Measurements from ENCODE around the gene CALD1. TPM values are rescaled to one million over a fixed set of nuclear protein-coding genes. Genes with fewer than 3 reads are reported as not detected.

Gene CALD1
- total and polyA plus RNA-seq, 4 donors: 658 to 1,700 (median 1,168) TPM

DNA sequence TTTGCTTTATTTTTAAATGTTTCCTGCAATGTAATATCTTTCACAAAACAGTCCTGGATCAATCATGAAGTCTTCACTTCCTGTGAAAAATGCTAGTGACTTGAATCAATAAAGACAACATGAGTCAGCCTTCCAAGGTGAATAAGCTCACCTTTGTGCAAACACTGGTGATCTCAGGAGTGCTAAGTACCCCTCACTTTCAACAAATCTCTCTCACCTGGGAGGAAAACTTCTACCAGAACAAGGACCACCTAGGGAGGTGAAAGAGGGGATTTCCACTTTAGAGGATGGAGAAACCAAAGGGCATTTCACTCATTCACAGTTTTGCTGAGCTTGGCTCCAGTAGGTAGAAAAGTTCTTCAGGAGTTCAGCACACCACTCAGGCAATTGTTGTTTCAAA lies 64.8 kb downstream of the CALD1 start:
- Histone ChIP-seq H3K27ac (ENCODE audit: low read depth in 1 of 2, low read length in 2 of 2) (peak overlapping the region; percentile 4 to 67), H3K4me1 (ENCODE audit: control insufficient read depth in 1 of 2, insufficient read depth in 2 of 2, low read length in 2 of 2) (peaks cover 9 to 35% of the 10 kb centered on the region in 2 donors), H3K9me3 (ENCODE audit: control insufficient read depth, low read length) (no peaks in the 10 kb centered on the region), H3K4me3 (ENCODE audit: low read length in 2 of 2) (no peak overlapping the region), H3K27me3 (ENCODE audit: control insufficient read depth in 1 of 2, insufficient read depth in 2 of 2, low read length in 1 of 2) (no peaks in the 10 kb centered on the region), H3K36me3 (ENCODE audit: control insufficient read depth in 1 of 2, insufficient read depth in 2 of 2, low read length in 1 of 2) (peaks cover 2 to 7% of the 10 kb centered on the region in 2 donors)
- no peak for ATAC-seq (ENCODE audit: low FRiP score)
- no peak for DNase-seq
- intact Hi-C loops (cut with DNase I): loop anchor here in 1 of 2 donors (5.0 to 10.0 kb wide), 2 partner anchors 62 to 221 kb away; no protein-coding TSS in a partner anchor

DNA sequence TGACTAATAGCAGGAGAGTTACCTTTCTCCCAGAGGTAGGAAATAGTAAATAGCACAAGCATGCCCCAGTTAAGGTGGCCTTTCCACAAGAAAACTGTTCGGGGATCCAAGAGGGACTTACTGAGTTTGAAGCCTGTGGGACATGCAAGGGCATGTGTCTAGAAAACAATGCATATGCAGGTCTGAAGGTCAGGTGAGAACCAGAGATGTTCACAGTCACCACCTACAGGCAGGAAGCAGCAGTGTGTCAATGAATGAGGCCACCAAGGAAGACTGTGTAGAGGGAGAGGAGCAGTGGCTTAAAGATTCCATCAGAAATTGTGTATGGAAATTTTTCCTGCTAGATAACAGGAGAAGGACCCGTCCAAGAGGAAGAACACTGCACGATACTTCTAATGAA lies 66.0 kb downstream of the CALD1 start:
- Histone ChIP-seq H3K4me1 (ENCODE audit: control insufficient read depth in 1 of 2, insufficient read depth in 2 of 2, low read length in 2 of 2) (peaks cover 10 to 39% of the 10 kb centered on the region in 2 donors), H3K27ac (ENCODE audit: low read depth in 1 of 2, low read length in 2 of 2) (no peak overlapping the region), H3K9me3 (ENCODE audit: control insufficient read depth, low read length) (no peaks in the 10 kb centered on the region), H3K4me3 (ENCODE audit: low read length in 2 of 2) (no peak overlapping the region), H3K36me3 (ENCODE audit: control insufficient read depth in 1 of 2, insufficient read depth in 2 of 2, low read length in 1 of 2) (peaks cover 2 to 8% of the 10 kb centered on the region in 2 donors), H3K27me3 (ENCODE audit: control insufficient read depth in 1 of 2, insufficient read depth in 2 of 2, low read length in 1 of 2) (no peaks in the 10 kb centered on the region)
- intact Hi-C loops (cut with DNase I): loop anchor here in 1 of 2 donors (10.0 kb wide), 1 partner anchor 219 kb away; no protein-coding TSS in a partner anchor
- ATAC-seq (ENCODE audit: low FRiP score): no peak
- DNase-seq: no peak
- 44 to 51% methylated on average over 3 of the region's 3 CpGs for WGBS, 2 donors

DNA sequence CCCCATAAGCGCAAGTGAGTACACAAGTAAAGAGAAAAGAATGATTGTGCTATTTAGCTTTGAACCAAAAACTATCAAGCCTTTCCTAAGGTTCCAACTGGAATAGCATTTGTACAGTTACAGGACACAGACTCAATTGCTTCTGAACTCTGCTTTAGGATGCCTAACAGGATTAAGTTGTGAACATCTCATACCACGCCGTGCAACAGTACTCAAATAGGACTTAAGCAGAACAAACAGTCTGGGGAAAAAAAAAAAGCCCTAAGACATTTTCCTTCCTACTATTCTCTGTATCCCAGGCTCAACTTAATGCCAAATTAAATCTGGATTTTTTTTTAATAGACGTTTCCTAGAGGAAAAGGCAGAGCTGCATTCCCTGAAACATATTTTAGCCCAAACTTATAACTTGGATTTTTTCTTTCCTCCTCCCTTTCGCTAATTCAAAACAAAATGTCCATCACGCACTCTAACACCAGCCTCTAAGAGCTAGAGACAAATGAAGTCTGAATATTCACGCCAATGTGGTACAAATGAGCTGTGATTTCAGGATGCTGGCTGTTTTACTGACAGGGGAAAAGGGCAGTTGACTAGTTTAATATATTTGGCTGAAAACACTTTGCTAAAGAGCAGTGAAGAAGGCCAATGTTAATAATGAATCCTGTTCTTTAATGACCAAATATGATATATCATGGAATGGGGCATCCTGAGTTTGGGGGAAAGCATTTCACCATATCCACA lies 68.6 kb downstream of the CALD1 start:
- ATAC-seq (ENCODE audit: low FRiP score) (no peak), DNase-seq (no peak)
- Histone ChIP-seq H3K4me1 (ENCODE audit: control insufficient read depth in 1 of 2, insufficient read depth in 2 of 2, low read length in 2 of 2) (peaks cover 24 to 39% of the 10 kb centered on the region in 2 donors), H3K36me3 (ENCODE audit: control insufficient read depth in 1 of 2, insufficient read depth in 2 of 2, low read length in 1 of 2) (peaks cover 2 to 12% of the 10 kb centered on the region in 2 donors), H3K27ac (ENCODE audit: low read depth in 1 of 2, low read length in 2 of 2) (peak overlapping the region; percentile 84 to 98), H3K4me3 (ENCODE audit: low read length in 2 of 2) (no peak overlapping the region), H3K27me3 (ENCODE audit: control insufficient read depth in 1 of 2, insufficient read depth in 2 of 2, low read length in 1 of 2) (no peaks in the 10 kb centered on the region), H3K9me3 (ENCODE audit: control insufficient read depth, low read length) (no peaks in the 10 kb centered on the region)
- WGBS, 2 donors: 8 to 12% methylated on average over 7 of the region's 7 CpGs
- intact Hi-C loops (cut with DNase I): loop anchor here in 1 of 2 donors (10.0 kb wide), 1 partner anchor 217 kb away; no protein-coding TSS in a partner anchor

DNA sequence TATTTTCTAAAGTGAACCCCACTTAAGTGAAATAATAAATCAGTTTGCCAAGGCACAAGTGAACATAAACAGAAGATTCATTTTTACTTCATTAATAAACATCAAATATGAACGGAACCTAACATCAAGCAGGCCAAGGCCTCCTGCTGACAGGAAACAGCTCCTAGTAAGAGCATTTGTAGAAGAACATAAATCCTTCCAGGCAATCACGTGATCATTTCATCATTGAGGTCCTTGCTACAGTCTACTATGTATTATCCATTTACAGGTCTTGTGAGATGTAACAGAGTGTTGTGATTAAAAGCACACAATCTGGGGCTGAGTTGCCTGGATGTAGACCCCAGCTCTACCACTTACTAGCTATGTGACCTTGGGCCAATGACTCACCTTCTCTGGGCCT lies 70.6 kb downstream of the CALD1 start:
- no peak overlapping the region for H3K27ac ChIP-seq (ENCODE audit: low read depth in 1 of 2, low read length in 2 of 2)
- no peaks in the 10 kb centered on the region for H3K27me3 ChIP-seq (ENCODE audit: control insufficient read depth in 1 of 2, insufficient read depth in 2 of 2, low read length in 1 of 2)
- ATAC-seq (ENCODE audit: low FRiP score): no peak
- H3K36me3 ChIP-seq (ENCODE audit: control insufficient read depth in 1 of 2, insufficient read depth in 2 of 2, low read length in 1 of 2): peaks cover 2 to 8% of the 10 kb centered on the region in 2 donors
- no peaks in the 10 kb centered on the region for H3K9me3 ChIP-seq (ENCODE audit: control insufficient read depth, low read length)
- no peak for DNase-seq
- no peak overlapping the region for H3K4me3 ChIP-seq (ENCODE audit: low read length in 2 of 2)
- WGBS, 2 donors: 5 to 8% methylated on average over 2 of the region's 2 CpGs
- intact Hi-C loops (cut with DNase I): no loop called here
- peaks cover 28 to 31% of the 10 kb centered on the region in 2 donors for H3K4me1 ChIP-seq (ENCODE audit: control insufficient read depth in 1 of 2, insufficient read depth in 2 of 2, low read length in 2 of 2)

DNA sequence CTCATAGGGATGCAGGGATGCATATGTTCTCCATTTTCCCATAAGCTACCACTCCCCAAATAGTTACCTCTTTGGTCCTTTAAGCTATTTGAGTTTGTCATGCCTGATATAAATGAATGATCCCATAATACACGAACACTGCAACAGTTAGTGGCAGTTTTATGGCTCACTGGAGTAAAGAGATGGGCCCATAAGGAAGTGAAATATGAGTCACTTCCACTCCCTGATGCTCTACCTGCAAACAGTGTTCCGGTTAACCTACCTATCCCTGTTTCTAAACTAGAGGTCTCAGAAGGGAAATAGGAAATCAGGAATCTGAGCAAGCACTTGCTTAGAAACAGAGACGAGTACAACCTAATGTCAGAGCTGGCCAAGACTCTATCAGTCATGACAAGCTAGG lies 71.7 kb downstream of the CALD1 start:
- no peaks in the 10 kb centered on the region for H3K27me3 ChIP-seq (ENCODE audit: control insufficient read depth in 1 of 2, insufficient read depth in 2 of 2, low read length in 1 of 2)
- H3K4me1 ChIP-seq (ENCODE audit: control insufficient read depth in 1 of 2, insufficient read depth in 2 of 2, low read length in 2 of 2): peaks cover 24 to 33% of the 10 kb centered on the region in 2 donors
- ATAC-seq (ENCODE audit: low FRiP score): no peak
- no peak overlapping the region for H3K4me3 ChIP-seq (ENCODE audit: low read length in 2 of 2)
- H3K27ac ChIP-seq (ENCODE audit: low read depth in 1 of 2, low read length in 2 of 2): peak overlapping the region in 1 of 2 donors; percentile 75
- H3K36me3 ChIP-seq (ENCODE audit: control insufficient read depth in 1 of 2, insufficient read depth in 2 of 2, low read length in 1 of 2): peaks cover 2 to 5% of the 10 kb centered on the region in 2 donors
- DNase-seq: no peak
- intact Hi-C loops (cut with DNase I): no loop called here
- H3K9me3 ChIP-seq (ENCODE audit: control insufficient read depth, low read length): no peaks in the 10 kb centered on the region
- WGBS, 2 donors: 40 to 46% methylated on average over 3 of the region's 3 CpGs

DNA sequence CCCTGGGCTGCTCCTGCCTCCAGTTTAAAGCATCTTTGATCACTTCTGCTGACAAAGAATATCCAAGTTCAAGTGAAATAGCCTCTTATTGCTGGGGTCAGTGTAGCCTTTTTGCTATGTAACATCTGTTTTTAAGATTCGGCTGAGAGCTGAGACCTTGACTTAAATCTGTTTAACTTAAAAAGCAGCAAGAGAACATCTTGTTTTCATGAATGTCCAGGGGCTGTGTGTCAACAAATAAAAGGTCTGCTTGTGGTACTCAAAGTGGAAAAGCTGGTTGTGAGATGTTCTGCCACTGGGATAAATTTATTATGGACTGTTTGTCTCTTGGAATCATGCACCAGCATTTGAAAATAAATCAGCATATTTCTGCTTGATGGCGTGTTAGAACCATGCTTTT lies 73.2 kb downstream of the CALD1 start:
- Histone ChIP-seq H3K9me3 (ENCODE audit: control insufficient read depth, low read length) (no peaks in the 10 kb centered on the region), H3K27me3 (ENCODE audit: control insufficient read depth in 1 of 2, insufficient read depth in 2 of 2, low read length in 1 of 2) (no peaks in the 10 kb centered on the region), H3K36me3 (ENCODE audit: control insufficient read depth in 1 of 2, insufficient read depth in 2 of 2, low read length in 1 of 2) (peaks cover 0 to 5% of the 10 kb centered on the region in 2 donors), H3K27ac (ENCODE audit: low read depth in 1 of 2, low read length in 2 of 2) (peak overlapping the region; percentile 11 to 70), H3K4me3 (ENCODE audit: low read length in 2 of 2) (no peak overlapping the region), H3K4me1 (ENCODE audit: control insufficient read depth in 1 of 2, insufficient read depth in 2 of 2, low read length in 2 of 2) (peaks cover 18 to 26% of the 10 kb centered on the region in 2 donors)
- DNase-seq (no peak), ATAC-seq (ENCODE audit: low FRiP score) (no peak)
- 27% methylated on average over 2 of the region's 2 CpGs for WGBS, 2 donors
- intact Hi-C loops (cut with DNase I): no loop called here

DNA sequence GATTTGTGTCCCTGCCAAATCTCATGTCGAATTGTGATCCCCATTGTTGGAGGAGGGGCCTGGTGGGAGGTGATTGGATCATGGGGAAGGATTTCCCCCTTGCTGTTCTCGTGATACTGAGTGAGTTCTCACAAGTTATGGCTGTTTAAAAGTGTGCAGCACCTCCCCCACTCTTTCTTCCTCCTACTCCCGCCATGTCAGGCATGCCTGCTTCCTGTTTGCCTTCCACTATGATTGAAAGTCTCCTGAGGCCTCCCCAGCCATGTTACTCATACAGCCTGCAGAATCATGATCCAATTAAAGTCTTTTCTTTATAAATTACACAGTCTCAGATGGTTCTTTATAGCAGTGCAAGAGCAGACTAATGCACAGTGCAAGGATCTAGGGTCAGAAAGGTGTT lies 75.4 kb downstream of the CALD1 start:
- Histone ChIP-seq H3K27ac (ENCODE audit: low read depth in 1 of 2, low read length in 2 of 2) (peak overlapping the region in 1 of 2 donors; percentile 59), H3K4me1 (ENCODE audit: control insufficient read depth in 1 of 2, insufficient read depth in 2 of 2, low read length in 2 of 2) (peaks cover 15 to 18% of the 10 kb centered on the region in 2 donors), H3K9me3 (ENCODE audit: control insufficient read depth, low read length) (no peaks in the 10 kb centered on the region), H3K27me3 (ENCODE audit: control insufficient read depth in 1 of 2, insufficient read depth in 2 of 2, low read length in 1 of 2) (no peaks in the 10 kb centered on the region), H3K4me3 (ENCODE audit: low read length in 2 of 2) (no peak overlapping the region), H3K36me3 (ENCODE audit: control insufficient read depth in 1 of 2, insufficient read depth in 2 of 2, low read length in 1 of 2) (peaks cover 0 to 5% of the 10 kb centered on the region in 2 donors)
- intact Hi-C loops (cut with DNase I): no loop called here
- 2 to 10% methylated on average over 3 of the region's 3 CpGs for WGBS, 2 donors
- DNase-seq: no peak
- ATAC-seq (ENCODE audit: low FRiP score): peak; percentile 13

DNA sequence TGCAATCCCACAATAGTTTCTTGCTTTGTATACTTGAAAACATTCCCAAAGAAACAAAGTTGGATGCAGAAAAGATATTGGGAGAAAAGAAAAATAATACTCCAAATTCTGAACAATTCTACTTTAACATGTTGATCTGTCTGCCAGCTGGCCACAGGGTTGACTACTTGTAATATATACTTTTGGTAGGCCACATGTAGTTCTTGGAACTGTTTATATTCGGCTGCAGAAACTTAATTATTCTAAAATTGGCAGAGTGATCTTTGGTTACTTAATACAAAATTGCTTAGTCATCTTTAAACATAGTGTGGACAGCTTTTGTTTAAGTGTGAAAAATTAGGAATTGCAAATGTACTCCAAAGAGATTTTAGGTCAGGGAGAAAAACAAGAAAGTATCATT lies 76.0 kb downstream of the CALD1 start:
- H3K9me3 ChIP-seq (ENCODE audit: control insufficient read depth, low read length): no peaks in the 10 kb centered on the region
- DNase-seq: no peak
- no peaks in the 10 kb centered on the region for H3K27me3 ChIP-seq (ENCODE audit: control insufficient read depth in 1 of 2, insufficient read depth in 2 of 2, low read length in 1 of 2)
- intact Hi-C loops (cut with DNase I): no loop called here
- H3K4me3 ChIP-seq (ENCODE audit: low read length in 2 of 2): no peak overlapping the region
- WGBS, 2 donors: 0 to 5% methylated on average over 1 of the region's 1 CpG
- peaks cover 15 to 18% of the 10 kb centered on the region in 2 donors for H3K4me1 ChIP-seq (ENCODE audit: control insufficient read depth in 1 of 2, insufficient read depth in 2 of 2, low read length in 2 of 2)
- no peak overlapping the region for H3K27ac ChIP-seq (ENCODE audit: low read depth in 1 of 2, low read length in 2 of 2)
- peaks cover 0 to 5% of the 10 kb centered on the region in 2 donors for H3K36me3 ChIP-seq (ENCODE audit: control insufficient read depth in 1 of 2, insufficient read depth in 2 of 2, low read length in 1 of 2)
- no peak for ATAC-seq (ENCODE audit: low FRiP score)

DNA sequence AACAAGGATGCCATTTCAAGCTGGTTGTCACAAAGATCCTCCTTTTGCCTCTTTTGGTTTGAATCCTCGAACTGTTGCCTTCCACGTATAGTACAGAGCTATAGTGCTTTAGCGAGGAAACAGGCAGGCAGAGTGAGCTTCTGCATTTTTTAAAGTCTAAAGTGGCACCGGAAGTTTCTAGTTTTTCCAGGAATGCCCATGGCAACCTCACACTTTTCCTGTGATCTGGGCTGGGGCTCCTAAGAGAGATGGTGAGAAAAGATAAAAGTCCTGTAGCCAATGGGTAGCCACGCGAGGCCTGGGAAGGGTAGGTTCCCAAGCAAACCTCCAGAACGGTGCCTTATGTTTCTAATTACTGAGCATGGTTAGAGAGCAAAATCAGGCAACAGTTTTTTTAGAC lies 76.7 kb downstream of the CALD1 start:
- H3K9me3 ChIP-seq (ENCODE audit: control insufficient read depth, low read length): no peaks in the 10 kb centered on the region
- ATAC-seq (ENCODE audit: low FRiP score) (no peak), DNase-seq (no peak)
- H3K4me3 ChIP-seq (ENCODE audit: low read length in 2 of 2): no peak overlapping the region
- H3K27me3 ChIP-seq (ENCODE audit: control insufficient read depth in 1 of 2, insufficient read depth in 2 of 2, low read length in 1 of 2): no peaks in the 10 kb centered on the region
- WGBS, 2 donors: 6 to 11% methylated on average over 7 of the region's 7 CpGs
- peaks cover 15 to 18% of the 10 kb centered on the region in 2 donors for H3K4me1 ChIP-seq (ENCODE audit: control insufficient read depth in 1 of 2, insufficient read depth in 2 of 2, low read length in 2 of 2)
- H3K27ac ChIP-seq (ENCODE audit: low read depth in 1 of 2, low read length in 2 of 2): peak overlapping the region; percentile 11 to 82
- intact Hi-C loops (cut with DNase I): no loop called here
- peaks cover 0 to 3% of the 10 kb centered on the region in 2 donors for H3K36me3 ChIP-seq (ENCODE audit: control insufficient read depth in 1 of 2, insufficient read depth in 2 of 2, low read length in 1 of 2)
